ENCODE results near the gene ARRB1.
"Not testable (repeated sequence)": the region's sequence is repeated elsewhere in the genome, so short reads cannot be mapped to it uniquely, and the experiment has no call there.

DNA sequence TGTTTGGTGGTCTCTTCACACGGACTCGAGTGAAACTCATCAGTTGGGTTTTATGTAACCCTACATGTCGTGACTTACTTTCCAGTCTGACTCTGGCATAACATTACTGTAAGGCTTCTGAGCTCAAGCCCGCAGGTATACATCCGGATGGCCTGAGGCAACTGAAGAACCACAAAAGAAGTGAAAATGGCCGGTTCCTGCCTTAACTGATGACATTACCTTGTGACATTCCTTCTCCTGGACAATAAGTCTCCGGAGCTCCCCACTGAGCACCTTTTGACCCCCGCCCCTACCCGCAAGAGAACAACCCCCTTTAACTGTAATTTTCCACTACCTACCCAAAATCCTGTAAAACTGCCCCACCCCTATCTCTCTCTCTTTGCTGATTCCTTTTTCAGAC is 19.7 kb downstream of the ARRB1 start:
- TF ChIP-seq, protein P1, sequence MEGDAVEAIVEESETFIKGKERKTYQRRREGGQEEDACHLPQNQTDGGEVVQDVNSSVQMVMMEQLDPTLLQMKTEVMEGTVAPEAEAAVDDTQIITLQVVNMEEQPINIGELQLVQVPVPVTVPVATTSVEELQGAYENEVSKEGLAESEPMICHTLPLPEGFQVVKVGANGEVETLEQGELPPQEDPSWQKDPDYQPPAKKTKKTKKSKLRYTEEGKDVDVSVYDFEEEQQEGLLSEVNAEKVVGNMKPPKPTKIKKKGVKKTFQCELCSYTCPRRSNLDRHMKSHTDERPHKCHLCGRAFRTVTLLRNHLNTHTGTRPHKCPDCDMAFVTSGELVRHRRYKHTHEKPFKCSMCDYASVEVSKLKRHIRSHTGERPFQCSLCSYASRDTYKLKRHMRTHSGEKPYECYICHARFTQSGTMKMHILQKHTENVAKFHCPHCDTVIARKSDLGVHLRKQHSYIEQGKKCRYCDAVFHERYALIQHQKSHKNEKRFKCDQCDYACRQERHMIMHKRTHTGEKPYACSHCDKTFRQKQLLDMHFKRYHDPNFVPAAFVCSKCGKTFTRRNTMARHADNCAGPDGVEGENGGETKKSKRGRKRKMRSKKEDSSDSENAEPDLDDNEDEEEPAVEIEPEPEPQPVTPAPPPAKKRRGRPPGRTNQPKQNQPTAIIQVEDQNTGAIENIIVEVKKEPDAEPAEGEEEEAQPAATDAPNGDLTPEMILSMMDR (IDR thresholded peaks at IDR 0.05), result not testable (repeated sequence)
- not testable (repeated sequence) for TF ChIP-seq POLR2A (IDR thresholded peaks at IDR 0.05)
